AG08395 (cell line): ENCODE data around the gene RBBP7.

Experiments
- DNase-seq: peaks from one replicate; pipeline ENCODE4 v3.0.0; 2012; ENCODE audit warnings: mixed read lengths, low spot score

RBBP7 gene

GRCh38 chrX:16870095-16870861, at the start of gene RBBP7:
Gene RBBP7, minus strand, starts transcription at chrX:16870362. Its CDS starts 309 bp downstream, at chrX:16870053.
- DNase-seq = peak; percentile 97

GRCh38 chrX:16918979-16919378, 48.8 kb upstream of the RBBP7 start:
- no peak for DNase-seq

GRCh38 chrX:16917120-16917519, 47.0 kb upstream of the RBBP7 start:
- no peak for DNase-seq

GRCh38 chrX:16916561-16916960, 46.4 kb upstream of the RBBP7 start:
- no peak for DNase-seq

GRCh38 chrX:16914058-16914457, 43.9 kb upstream of the RBBP7 start:
- DNase-seq = no peak

- no peak for DNase-seq
Observed at GRCh38 chrX:16910376-16910775, 40.2 kb upstream of the RBBP7 start.

GRCh38 chrX:16903274-16904022, 33.3 kb upstream of the RBBP7 start:
- DNase-seq = no peak

- DNase-seq = no peak
Observed at GRCh38 chrX:16897445-16897844, 27.3 kb upstream of the RBBP7 start.

- peak; percentile 83 for DNase-seq
Observed at GRCh38 chrX:16892504-16893362, 22.6 kb upstream of the RBBP7 start.

GRCh38 chrX:16885628-16886027, 15.5 kb upstream of the RBBP7 start:
- DNase-seq = no peak

- DNase-seq = no peak
Observed at GRCh38 chrX:16883487-16883804, 13.3 kb upstream of the RBBP7 start.

- peak; percentile 57 for DNase-seq
Observed at GRCh38 chrX:16882702-16883486, 12.7 kb upstream of the RBBP7 start.

- DNase-seq = no peak
Observed at GRCh38 chrX:16882169-16882568, 12.0 kb upstream of the RBBP7 start.

GRCh38 chrX:16876696-16877095, 6.5 kb upstream of the RBBP7 start:
- DNase-seq = no peak

- DNase-seq = no peak
Observed at GRCh38 chrX:16874458-16875095, 4.4 kb upstream of the RBBP7 start.

GRCh38 chrX:16873106-16873505, 2.9 kb upstream of the RBBP7 start:
- DNase-seq = no peak

- DNase-seq = no peak
Observed at GRCh38 chrX:16870862-16871815, 977 bp upstream of the RBBP7 start.

GRCh38 chrX:16869393-16870094, 618 bp downstream of the RBBP7 start:
- DNase-seq = peak; percentile 27

- no peak for DNase-seq
Observed at GRCh38 chrX:16868920-16869319, 1.2 kb downstream of the RBBP7 start.

GRCh38 chrX:16867947-16868346, 2.2 kb downstream of the RBBP7 start:
- no peak for DNase-seq
